ENCODE results near the gene CTXN3.
"Not testable (repeated sequence)": the region's sequence is repeated elsewhere in the genome, so short reads cannot be mapped to it uniquely, and the experiment has no call there.

CTXN3 gene

DNA sequence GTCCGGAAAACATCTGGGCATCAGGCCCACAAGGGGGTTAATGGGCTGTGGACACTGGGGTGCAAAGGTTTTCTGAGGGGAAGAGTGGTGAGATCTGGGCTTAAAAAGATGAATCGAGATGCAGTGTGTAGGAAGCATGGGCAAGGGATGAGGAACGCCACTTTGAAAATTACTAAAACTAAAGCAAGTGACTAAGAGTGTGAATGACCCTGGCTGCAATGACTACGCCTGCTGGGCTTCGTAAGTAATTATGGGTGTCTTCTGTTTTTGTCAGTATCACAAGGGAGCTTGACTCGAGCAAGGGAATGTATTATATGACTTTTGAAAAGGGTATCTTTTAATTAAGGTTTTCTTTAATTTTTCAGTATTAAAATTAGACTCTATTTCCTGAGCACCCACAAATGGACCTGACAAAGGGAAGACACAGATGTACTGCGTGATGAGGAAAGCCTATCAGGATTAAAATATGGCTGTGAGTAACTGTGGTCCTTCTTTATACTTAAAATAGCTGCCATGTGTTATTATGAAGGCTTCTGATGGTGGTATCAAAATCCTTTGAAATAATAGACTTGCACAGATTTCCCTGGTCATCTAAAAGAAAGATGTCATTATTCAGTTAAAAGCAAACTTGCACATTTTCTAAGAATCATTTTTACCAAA lies 4.2 kb downstream of the CTXN3 start:
- no peak for DNase-seq

DNA sequence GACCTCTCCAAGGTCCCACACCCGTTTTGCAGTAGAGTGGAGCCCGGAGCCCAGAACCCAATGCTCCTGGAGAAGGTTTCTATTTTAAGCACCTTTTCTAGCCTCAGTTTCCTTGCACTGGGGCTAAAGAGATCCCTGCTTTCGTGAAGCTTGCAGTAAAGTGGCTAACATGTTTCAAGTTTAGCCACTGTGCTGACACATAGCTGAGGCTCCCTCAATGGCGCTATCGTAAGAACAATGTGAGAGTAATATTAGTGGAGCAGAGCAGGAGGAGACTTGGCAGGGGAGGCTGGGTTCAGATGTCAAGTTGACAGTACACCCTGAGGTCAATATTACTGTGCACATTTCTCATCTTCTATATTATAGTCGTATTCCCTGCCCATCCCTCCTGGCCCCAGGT lies 7.9 kb downstream of the CTXN3 start:
- no peak for DNase-seq

DNA sequence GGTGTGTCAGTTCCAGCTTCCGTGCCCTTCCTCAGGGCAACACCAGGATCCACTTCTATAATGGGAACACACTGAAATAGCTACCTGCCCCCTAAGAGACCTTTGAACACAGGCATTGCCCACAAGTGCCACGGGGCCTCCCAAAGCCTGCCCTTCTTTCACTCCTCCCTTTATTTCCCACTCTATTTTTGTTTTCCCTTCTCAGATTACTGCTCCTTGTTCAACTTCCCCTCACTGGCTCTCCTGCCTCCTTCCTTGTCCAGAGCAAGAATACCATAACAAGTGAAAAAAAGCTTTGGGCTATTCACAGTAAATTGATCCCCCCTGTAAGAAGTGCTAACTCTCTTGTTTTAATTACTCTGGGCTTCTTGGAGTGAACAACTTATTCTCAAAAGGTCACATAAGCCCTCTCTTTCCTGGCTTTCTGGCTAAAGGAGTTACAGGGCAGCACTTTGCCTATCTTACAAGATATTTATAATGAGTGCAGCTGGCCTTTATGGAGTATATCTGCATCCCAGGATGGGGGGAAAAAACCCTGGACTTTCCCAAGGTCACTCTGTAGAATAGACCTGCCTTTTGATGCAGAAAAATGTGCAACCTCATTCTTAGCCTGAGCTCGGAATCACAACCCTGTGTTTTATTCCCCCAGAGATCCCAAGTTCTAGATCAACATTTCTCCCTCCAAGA lies 11.3 kb downstream of the CTXN3 start:
- no peak for DNase-seq

DNA sequence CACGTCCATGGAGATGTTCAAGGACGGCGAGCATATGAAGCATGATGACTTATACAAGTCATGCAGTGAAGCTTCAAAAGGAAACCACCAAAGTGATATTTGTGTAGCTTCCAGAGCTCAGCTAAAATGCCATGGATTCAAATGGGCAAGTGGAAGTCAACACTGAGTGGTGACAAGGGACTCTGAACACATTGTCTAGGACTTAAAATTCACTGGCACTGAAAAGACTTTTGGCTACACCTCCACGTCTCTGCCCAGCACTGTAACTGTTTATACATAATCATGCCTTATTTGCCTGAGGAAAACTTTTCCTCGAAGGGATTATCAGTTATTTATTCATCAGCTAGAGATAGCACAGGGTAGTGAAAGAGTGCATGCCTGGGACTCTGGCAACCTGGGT lies 15.2 kb downstream of the CTXN3 start:
- no peak for DNase-seq

DNA sequence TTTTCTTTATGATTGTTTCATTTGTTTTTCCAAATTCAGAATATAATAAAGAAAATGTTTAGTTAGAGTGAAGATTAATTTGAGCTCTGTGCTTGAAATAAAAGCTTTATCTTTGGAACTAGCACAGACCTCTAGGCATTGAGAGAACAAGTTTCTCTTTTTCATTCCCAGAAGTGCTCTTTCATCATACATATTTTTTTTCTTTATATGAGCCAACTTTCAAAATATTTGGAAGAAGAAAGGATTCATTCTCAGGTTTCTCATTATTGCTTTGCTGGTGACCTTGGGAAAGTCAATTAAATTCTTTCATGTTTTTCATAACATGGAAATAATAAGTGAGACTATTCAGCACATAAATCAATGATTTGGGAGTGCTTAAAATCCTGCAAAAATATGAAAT lies 16.8 kb downstream of the CTXN3 start:
- DNase-seq, result no peak

DNA sequence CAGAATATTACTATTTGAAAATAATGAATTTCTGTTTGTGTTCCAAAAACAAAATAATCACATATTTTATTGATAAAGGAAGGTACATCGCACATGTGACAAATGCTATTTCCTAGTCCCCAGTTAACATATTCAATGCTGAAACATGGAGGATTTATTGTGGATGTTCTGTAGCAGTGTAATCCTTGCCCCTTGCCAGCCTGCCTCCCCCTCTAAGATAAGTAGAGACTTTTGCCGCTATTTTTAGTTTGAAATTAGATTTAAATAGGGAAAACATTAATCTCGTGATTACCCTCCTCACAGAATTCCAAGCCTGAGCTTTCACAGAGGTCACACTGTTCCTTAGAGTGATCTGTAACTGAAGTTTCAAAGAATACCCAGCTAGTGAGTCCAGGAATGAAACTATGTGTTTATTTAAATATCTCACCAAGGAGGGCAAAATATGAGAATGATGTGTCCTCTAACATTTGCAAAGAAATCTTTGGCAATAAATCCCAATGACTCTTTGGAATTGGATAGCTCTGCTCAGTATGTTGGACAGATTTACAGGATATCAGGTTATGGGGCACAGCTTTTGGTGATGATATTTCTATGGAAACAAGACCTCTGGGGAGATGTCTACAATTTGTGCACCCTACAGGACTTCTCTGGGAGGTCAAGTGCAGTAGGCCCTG lies 17.3 kb downstream of the CTXN3 start:
- DNase-seq, result peak; percentile 29

DNA sequence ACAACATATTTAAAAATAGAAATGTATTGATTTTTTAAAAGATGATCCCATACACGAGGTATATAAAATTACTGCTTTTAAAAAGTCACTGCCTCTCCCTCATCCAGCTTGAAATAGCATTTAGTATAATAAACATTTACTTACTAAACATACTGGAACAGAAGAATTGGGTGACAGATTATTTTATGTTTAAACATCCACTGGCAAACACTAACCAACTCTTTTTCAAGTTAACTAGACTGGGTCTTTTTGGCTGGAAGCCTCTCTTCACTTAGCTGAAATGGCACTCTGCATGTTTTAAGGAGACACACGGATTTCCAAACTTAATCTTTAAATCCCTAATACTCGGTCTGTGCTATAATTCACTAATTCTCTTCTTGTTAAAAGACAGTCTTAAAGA lies 19.0 kb downstream of the CTXN3 start:
- DNase-seq, result no peak

DNA sequence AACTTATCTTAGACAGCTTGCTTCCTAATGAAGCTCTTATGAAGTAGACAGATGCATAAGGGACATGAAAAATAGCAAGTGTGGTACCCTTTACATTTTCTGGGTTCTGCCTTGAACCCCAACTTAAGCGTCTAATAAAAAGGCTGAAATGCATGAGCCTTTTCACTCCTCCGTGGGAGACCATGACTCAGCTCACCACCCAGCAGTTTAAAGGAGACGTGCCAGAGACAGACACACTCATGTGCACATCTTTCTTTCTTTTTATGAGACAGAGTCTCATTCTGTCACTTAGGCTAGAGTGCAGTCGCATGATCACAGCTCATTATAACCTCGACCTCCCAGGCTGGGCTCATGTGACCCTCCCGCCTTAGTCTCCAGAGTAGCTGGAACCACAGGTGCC lies 22.3 kb downstream of the CTXN3 start:
- no peak for DNase-seq

DNA sequence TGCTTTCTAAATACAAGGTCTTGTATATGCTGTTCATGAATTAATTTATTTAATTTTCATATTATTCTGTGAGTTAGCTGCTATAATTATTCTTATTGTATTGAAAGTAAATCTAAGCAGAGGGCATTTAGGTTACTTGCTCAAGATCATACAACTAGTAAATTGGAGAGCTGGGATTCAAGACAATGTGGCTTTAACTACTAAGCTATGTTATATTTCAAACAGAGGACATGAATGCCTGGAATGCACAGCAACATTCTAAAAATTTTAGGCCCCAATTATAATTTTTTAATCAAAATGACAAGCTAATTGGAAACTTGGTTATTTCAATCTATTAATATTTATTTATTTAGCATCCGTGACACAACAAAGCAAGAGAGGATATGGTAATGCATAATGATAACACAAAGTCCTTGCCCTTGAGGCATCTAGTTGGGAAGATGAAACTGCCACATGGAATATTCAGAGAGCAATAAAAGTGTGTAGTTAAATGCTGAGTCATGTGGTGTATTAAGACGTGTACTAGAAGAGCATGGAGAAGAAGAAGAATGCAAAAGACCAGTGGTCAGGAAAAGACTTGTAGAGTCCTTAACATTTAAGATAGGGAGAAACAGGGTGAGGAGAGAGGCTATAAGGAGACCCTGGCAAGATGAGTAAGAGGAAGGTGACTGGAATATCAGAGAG lies 24.4 kb downstream of the CTXN3 start:
- no peak for DNase-seq

DNA sequence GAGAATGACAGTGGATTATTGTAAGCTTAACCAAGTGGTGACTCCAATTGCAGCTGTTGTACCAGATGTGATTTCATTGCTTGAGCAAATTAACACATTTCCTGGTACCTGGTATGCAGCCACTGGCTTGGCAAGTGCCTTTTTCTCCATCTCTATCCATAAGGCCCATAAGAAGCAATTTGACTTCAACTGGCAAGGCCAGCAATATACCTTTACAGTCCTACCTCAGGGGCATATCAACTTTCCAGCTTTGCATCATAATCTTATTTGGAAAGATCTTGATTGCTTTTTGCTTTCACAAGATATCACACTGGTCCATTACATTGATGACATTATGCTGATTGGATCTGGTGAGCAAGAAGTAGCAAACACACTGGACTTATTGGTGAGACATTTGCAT lies 28.1 kb downstream of the CTXN3 start:
- DNase-seq, result not testable (repeated sequence)

DNA sequence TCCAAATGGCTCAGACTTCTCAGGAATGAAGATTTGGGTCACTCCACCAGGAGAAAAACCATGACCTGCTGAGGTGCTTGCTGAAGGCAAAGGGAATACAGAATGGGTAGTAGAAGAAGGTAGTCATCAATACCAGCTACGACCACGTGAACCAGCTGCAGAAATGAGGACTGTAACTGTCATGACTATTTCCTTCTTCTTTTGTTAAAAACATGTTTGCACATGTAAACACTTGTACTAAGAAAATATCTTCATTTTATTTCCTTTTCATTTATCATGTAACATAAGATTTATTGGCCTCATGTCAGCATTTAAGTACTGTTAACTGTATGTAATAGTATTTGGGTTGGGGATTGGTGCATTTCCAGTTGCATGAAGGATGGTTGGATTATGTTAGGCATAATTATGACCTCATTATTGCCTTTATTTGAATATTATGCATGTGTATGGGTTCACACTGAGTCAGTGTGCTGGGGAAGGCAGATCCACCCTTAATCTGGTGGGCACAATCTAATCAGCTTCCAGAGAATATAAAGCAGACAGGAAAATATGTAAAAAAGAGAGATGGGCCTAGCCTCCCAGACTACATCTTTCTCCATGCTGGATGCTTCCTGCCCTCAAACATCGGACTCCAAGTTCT lies 30.9 kb downstream of the CTXN3 start:
- not testable (repeated sequence) for DNase-seq

DNA sequence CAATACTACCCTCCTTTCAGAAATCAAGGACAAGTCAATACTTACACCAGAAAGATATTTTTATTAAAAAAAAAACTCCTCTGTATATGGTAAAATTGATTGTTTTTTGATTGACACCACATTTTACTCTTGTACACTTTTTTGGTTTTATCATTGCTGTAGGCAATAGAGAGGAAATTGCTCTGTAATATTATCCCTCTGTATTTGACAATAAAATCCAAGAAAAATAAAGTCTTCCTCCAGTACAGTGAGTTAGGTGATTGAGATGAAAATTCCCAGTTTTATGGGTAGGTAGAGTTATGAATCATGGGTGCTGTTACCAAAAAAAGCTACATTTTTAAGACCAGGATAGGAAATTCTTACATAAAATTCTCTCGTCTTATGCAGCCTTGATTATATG lies 31.7 kb downstream of the CTXN3 start:
- DNase-seq, result no peak

DNA sequence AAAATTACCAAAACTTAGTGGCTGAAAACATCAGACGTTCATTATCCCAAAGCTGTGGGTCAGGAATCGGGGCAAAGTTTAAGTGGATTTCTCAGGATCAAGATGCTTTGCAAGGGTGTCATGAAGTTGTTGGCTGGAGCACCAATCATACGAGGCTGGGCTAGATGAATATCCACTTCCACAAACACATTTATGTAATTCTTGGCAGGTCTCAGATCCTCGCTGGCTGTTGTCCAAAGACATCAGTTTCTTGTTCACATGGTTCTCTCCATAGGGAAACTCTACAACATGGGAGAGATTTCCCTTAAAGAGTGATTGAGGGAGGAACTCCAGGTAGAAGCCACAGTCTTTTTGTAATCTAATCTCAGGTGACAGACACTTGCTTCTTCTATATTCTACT lies 34.1 kb downstream of the CTXN3 start:
- DNase-seq, result no peak

DNA sequence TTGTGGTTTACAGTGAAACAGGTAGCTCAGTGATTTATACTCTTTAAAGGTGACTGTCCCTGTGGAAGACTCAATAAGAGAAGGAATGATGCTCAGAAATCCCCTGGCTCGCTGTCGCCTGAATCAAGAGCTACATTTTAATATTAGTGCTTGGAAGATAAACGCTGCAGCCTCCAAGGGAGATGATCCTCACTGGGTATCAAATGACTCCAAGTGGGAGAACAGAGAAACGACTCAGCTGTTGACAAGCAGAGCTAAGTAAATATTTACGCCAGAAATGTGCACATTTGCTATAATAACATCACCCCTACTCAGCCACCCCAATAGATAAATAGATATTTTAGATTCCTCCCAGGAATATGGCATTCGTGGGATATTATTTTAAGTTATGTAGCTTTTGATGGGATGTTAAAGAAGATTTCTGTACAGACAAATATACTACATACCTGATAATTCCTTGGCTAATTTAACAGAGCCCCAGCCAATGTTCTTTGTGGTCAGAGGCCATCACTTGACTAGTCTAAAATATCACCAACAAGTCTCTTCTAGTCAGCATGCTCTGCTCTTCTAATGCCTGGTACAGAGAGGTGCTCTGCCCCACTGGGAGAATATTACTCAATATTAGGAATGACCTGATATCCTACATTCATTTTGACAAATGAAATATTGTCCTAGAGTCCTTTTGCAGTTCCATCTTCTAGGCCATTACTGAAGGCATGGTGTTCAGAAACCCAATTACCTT lies 36.0 kb downstream of the CTXN3 start:
- no peak for DNase-seq

DNA sequence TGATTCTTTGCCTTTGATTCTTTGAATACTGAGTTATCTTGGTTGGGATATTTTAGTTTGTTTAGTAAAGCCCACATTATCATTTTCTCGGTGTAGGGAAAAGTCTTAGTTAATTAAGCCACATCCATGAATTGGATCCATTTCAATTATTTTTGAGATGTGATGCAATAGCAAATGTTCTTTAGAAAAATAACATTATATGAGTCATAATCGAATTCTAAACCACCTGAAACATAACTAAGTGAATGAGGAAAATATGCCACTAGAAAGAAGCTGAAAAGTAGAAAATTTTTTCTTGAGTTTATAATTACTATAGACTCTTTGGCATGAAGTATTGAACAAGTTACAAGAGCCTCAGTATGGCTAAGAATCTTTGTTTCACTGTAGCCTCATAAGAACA lies 36.8 kb downstream of the CTXN3 start:
- DNase-seq, result no peak

DNA sequence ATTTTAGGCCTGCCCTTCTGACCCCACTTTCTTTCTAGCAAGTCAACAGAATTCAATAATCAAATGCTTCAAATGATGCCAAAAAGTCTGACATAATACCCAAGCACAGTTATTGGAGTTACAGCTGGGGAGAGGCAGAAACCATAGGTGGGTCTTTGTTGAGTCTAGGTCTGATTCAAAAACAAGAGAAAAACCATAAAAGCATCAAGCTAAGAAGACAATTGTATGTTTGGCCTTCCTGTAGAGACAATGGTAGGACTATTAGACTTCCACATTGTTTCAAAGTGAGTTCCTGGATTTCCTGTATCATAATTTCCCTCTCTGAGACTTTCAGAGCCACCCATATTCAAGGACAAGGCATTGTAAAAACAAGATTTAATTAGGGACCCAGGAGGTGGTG lies 37.5 kb downstream of the CTXN3 start:
- no peak for DNase-seq

DNA sequence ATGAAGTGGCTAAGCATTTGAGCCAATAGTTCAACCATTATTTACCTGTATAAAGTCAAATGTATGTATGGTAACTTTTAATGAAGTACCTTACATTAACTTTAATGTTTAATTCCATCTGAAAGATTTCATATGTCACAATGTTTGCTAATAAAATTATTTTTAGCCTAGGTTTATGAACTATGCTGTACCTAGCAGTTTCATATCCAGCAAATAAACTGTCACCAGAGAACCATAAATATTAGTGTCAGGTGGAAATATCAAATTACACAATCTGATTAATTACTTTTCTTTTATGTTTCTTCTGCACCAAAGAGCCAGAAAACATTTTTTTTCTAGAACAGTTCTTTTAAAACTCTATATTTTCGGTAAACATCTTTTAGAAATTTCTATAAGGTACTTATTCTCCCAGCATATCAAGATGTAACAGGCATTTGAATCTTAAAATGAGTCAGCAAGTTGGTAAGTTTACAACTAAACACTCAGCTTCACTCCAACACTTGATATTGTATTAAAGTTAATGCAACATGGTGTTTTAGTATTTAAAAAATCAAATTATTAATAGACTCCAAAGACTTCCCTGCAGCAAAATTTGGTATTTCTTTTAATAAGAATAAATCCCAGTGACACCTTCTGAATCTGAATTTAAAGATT lies 45.8 kb downstream of the CTXN3 start:
- DNase-seq, result no peak

DNA sequence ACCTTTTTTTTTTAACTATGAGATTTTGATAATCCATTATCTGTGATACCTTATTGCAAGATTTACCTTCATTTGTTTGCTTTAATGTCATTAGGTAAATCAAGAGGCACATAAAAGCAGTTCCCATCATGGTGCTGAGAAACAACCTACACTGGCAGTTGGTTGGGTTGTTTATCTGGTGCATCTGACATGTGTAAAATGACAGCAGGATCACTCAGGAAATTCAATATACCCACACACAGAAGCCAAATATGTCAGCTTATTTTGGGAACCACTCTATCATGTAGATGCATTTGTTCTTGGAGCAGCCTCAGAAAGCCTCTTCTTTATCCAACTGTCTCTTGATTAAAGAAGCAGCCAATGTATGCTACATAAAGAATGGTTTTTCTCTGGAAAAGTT lies 46.5 kb downstream of the CTXN3 start:
- DNase-seq, result peak; percentile 54

DNA sequence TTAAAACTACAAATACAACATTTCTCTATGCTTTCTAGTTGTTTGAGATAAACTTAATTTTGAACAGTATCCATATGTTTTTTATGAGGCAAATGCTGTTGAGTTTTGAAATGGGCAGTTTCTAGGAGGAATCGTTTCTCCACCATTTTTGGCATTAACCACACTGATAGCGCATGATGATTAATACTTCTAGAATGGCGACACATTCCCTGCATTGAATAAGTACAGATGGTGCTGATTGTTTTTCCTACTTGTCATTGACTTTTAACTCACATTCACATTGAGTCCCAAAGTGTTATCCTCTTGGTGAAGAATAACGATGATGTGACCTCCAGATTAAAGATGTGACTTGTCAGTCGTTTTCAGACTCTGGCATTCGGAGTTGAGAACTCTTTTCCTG lies 47.8 kb downstream of the CTXN3 start:
- DNase-seq, result no peak

DNA sequence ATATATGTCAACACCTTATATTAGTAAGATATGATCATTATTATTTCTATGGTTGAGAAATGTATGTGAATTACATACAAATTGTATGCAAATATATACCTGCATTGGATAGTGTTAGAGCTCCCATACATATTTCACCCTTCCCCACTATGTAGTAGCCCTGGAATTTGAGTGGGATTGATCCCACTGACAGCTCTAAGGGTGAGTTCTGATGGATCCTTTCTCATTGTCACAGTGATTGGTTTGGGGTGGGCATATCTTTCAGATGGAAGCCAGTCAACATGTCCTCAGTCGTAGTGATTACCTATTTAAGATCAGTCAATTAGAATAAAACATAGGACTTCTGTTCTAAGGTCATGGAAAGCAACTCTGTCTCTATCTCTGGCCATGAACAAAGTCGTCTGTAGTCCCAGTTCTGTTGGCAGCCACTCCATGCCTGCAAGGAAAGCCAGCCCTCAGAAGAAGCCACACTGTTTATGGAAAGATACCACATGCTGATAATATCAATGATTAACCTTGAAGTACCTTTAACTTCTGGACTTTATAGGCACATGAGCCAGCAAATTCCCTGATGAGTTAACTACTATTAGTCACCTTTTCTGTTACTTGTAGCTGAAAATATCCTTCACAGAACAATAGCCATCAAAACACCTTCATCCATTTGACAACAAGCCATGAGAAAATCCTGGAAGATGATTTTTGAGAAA lies 49.2 kb downstream of the CTXN3 start:
- DNase-seq, result no peak

DNA sequence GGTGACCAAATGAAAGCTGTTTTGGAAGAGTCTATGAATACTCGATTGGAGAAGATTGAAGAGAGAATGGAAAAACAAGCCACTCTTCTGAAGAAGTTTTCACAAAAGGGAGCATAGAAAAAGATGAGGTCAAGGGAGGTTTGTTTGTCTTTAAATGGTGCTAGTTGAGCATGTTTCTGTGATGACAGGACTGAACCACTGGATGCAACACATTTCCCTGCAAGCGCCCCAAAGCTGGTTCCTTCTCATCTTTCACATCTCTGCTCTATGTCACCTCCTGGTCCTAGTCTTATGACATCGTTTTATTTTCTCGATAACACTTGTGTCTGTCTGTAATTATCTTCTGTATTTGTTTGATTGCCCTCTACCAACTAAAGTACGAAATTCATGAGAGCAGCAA lies 50.5 kb downstream of the CTXN3 start:
- no peak for DNase-seq
